Bone marrow (tissue), 2 donors: ENCODE data around the gene FUT7.
"Not testable (repeated sequence)": the region's sequence is repeated elsewhere in the genome, so short reads cannot be mapped to it uniquely, and the experiment has no call there.

ENCODE experiments used
- DNase-seq, 2 donors: peaks; one replicate each; lab custom pipeline; 2025; lab: John Stamatoyannopoulos, UW

The FUT7 gene

DNA sequence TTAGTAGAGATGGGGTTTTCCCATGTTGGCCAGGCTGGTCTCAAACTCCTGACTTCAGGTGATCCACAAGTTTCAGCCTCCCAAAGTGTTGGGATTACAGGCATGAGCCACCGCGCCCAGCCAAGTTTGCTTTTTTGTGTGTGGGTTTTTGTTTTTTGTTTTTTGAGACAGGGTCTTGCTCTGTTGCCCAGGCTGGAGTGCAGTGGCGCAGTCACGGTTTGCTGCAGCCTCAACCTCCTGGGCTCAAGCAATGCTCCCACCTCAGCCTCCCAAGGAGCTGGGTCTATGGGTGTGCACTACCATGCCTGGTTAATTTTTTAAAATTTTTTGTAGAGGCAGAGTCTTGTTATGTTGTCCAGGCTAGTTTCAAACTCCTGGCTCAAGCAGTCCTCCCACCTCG is 1.6 kb upstream of the FUT7 start:
- DNase-seq, result not testable (repeated sequence)

- DNase-seq, result peak in 1 of 2 donors; percentile 64
Measured at GRCh38 chr9:137032858-137033257, 970 bp upstream of the FUT7 start.

GRCh38 chr9:137030538-137031527 is 1.1 kb downstream of the FUT7 start:
- peak; percentile 38 for DNase-seq

DNA sequence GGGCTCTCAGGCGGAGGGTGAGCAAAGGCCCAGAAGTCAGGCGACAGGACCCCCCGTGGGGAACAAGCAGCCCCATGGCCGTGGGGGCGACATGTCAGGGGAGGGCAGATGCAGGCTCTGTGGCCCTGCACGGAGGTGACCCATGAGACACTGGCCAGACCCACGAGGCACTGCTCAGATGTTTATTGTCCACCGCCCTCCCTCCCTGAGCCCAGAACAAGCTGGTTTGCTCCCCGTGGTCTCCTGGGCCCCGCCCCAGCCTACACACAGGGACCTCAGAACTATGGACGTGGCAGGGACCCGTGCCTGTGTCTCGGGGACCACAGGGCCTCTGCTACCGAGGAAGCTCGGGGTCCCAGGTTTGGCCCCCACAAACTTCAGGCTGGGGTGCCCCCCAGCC is 1.9 kb downstream of the FUT7 start:
- no peak for DNase-seq

- DNase-seq, result peak; percentile 51 to 72
Measured at GRCh38 chr9:137029058-137029936, 2.6 kb downstream of the FUT7 start.

GRCh38 chr9:137028263-137029057 is 3.4 kb downstream of the FUT7 start:
- peak; percentile 22 to 44 for DNase-seq

- DNase-seq, result no peak
Measured at GRCh38 chr9:137027369-137028262, 4.3 kb downstream of the FUT7 start, which contains the start of gene ABCA2. TSS of gene ABCA2 (minus strand) at chr9:137028237. CDS start at chr9:137028140, 97 bp downstream.

- DNase-seq, result no peak
Measured at GRCh38 chr9:137026828-137027227, 5.1 kb downstream of the FUT7 start.

DNA sequence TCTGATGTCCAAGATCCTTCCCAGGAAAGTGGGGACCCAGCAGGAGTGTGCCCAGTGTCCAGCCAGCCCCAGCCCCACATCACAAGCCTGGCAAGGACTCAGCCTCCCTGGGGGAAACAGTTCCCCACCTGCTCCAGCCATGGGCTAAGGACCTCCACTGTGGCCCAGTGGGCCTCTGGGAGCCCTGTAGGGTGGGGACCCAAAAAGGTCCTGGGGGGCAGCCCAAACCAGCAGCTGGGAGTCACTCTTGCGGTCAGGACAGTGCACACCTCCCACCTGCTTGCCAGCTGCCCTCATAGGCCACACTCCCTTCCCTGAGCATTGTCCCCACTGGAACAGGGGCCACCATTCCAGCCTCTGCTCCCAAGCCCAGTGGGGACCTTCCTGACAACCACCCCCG is 5.5 kb downstream of the FUT7 start:
- no peak for DNase-seq

DNA sequence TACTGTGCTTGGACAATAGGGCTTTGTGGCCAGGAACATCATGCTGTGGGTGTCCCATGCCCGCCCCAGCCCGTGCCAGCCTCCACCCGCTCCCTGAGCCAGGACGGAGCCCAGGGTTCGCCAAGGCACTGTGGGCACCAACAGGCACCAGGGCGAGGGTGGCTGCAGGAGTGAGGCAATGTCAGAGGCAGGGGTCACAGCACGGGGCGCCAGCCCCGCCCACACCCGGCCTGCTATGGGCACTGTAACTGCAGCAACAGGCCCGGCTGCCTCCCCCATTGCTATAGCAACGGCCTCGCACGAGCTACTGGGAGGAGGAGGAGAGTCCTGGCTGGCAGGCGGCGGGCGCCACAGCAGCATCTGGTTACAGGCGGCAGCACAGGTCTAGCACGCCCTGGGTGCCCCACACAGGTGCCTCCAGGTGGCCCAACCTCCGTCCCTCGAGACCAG is 6.3 kb downstream of the FUT7 start:
- DNase-seq, result no peak

- DNase-seq, result no peak
Measured at GRCh38 chr9:137023583-137023991, 8.3 kb downstream of the FUT7 start.

DNA sequence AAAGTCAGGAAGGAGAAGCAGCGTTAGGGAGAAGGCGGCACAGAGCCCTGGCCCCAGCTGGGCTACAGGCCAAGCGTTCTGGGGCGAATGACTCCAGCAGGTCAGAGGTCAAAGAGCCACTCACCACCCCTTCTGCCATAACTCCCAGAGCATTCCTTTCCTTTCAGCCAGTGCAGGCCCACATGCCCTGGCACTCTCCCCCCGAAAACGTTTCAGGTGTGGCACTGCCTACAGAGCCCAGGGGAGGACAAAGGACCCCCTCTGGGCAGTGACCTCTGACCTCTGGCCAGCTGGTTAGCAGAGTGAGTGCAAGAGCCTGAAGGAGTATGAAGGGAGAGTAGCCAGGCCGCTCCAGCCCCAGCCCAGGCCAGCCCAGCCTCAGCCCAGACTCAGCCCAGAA is 8.7 kb downstream of the FUT7 start:
- DNase-seq, result no peak

GRCh38 chr9:137022662-137023008 is 9.3 kb downstream of the FUT7 start:
- DNase-seq, result no peak

- DNase-seq, result peak; percentile 38 to 53
Measured at GRCh38 chr9:137021979-137022661, 9.8 kb downstream of the FUT7 start.

DNA sequence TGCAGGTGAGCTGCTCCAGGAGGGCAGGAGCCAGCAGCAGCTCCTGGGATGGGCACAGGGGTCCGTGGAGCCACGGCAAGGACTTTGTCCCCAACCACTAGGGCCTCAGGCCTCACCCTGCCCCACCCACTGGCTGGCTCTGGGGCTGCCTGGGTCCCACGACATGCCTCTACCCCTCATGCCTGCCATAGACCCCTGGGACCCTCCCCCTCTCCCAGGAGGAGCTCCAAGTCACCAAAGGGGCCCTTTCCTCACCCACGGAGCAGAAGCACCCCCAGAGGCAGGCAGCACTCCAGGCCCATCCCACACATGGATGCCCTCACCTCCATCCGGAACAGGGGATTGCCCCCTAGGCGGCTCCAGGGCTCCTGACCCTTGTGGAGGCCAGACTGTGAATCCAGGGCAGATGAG is 10.3 kb downstream of the FUT7 start:
- DNase-seq, result no peak

DNA sequence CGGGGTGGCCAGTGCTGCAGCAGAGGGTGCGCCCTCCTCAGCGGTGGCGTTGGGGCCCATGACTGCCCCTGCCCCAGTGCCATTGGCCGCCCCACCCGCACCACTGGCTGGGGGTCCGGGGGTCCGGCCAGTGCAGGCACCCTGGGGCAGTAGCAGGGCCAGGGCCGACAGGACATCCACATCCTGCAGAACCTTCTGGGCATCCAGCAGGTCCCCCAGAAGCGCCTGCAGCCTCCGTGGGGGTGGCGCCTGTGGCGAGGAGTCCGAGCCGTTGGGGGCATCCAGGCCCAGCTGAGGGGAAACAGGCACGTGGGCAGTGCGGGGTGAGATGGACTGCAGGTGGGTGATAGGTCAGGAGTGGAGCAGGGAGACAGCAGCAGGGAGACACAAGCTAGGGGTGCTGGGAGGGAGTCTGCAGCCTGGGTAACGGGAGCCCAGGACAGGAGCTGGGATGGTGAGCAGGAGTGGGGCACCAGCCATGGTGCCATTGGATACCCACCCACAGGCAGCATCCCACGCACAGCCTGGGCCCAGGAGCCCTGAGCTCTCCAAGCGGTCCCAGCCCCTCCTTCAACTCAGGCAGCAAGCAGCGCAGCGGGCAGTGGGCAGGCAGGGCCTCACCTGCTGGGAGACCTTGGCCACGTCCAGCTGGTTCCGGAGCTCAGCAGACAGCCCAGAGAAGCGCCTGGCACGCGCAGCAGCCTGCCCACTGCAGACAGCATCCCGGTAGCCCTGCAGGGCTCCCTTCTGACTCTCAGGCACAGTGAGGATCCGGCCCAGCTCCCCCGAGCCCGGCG is 10.9 kb downstream of the FUT7 start:
- DNase-seq, result no peak

DNA sequence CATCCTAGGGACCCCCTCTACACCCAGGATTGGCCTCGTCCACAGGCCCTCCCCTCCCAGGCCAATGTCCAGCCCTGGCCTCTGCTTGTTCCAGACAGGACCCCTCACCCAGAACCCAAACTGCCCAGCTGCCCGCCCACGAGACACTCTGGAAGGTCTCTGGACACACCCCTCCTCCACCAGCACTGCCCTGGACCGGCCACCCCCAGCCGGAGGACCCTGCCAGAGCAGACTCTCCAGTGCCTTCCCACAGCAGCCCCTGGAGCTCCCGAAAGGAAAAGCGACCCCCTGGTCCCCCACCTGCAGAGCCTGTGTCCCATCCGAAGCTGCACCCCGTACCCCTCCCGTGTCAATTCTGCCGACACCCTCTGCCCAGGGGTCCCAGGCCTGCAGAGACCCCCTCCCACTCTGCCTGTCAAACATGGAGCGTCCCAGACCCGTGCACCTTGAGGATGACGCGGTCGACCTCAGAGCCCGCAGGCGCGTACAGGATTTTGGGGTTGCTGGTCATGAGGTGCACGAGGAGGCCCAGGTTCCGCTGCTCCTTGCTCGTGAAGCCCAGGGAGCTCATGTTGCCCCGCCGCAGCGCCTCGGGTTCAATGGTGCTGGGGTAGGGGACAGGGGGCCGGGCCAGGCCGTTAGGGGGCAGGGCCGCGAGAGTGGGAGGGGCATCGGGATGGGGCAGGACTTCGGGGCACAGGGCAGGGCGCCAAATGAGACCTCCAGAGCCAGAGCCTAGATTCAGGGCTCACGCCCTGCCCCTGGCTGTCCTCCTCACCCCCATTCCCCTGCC is 11.8 kb downstream of the FUT7 start:
- no peak for DNase-seq

DNA sequence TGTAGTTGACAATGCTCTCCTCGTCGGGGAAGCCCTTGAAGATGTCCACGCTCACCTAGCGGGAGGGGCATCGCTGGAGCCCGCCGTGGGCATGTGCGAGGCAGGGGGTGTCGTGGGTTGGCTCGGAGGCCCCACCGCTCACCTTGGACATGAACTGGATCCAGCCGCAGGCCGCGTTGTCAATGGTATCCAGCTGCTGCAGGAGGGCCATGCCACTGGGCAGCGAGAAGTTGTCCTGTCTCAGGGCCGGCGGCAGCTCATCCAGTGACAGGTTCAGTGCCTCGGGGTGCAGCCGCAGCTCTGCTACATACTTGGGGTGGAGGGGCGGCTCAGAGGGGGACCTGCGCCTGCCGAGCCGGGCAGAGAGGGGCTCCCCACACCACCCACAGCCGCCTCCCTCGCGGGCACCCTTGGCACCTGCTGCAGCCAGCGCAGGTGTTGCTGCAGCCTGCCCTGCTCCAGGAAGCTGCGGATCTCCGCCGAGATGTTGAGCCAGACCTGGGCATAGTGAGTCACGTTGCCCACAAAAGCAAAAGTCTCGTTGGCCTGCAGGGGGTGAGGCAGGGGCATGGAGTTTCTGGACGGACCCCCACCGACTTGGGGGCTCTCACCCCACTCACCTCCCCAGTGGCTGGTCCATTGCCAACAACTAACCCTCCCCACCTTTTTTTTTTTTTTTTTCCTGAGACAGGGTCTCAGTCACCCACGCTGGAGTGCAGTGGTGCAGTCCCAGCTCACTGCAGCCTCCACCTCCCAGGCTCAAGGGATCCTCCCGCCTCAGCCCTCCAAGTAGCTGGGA is 12.9 kb downstream of the FUT7 start:
- no peak for DNase-seq
